Measurements from ENCODE around the gene POFUT2.

The POFUT2 gene

GRCh38 chr21:45255381-45256020 is 32.2 kb downstream of the POFUT2 start:
- Histone ChIP-seq H3K4me2 (peak overlapping the region; percentile 47; the same call in 1 of the 2 replicates), H3K4me1 (ENCODE audit: low read depth, poor library complexity, severe bottlenecking) (no peaks in the 10 kb centered on the region), H3K27ac (no peak overlapping the region), H3K9ac (peak overlapping the region; percentile 21; the same call in 1 of the 2 replicates), H2AFZ (ENCODE audit: low read depth) (peak overlapping the region; percentile 60), H3K4me3 (IDR thresholded peaks at IDR 0.05; ENCODE audit: insufficient read depth, low read depth, low read length) (no peak overlapping the region), H3K79me2 (ENCODE audit: insufficient read depth, low read depth) (no peaks in the 10 kb centered on the region), H4K20me1 (ENCODE audit: insufficient read depth) (no peaks in the 10 kb centered on the region), H3K27me3 (ENCODE audit: insufficient read depth, low read depth) (no peaks in the 10 kb centered on the region; the same call in 1 of the 2 replicates), H3K36me3 (ENCODE audit: insufficient read depth) (no peaks in the 10 kb centered on the region)
- TF ChIP-seq, protein P1, sequence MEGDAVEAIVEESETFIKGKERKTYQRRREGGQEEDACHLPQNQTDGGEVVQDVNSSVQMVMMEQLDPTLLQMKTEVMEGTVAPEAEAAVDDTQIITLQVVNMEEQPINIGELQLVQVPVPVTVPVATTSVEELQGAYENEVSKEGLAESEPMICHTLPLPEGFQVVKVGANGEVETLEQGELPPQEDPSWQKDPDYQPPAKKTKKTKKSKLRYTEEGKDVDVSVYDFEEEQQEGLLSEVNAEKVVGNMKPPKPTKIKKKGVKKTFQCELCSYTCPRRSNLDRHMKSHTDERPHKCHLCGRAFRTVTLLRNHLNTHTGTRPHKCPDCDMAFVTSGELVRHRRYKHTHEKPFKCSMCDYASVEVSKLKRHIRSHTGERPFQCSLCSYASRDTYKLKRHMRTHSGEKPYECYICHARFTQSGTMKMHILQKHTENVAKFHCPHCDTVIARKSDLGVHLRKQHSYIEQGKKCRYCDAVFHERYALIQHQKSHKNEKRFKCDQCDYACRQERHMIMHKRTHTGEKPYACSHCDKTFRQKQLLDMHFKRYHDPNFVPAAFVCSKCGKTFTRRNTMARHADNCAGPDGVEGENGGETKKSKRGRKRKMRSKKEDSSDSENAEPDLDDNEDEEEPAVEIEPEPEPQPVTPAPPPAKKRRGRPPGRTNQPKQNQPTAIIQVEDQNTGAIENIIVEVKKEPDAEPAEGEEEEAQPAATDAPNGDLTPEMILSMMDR (conservative IDR thresholded peaks at IDR 0.05; ENCODE audit: low read depth, low read length): no peak

DNA sequence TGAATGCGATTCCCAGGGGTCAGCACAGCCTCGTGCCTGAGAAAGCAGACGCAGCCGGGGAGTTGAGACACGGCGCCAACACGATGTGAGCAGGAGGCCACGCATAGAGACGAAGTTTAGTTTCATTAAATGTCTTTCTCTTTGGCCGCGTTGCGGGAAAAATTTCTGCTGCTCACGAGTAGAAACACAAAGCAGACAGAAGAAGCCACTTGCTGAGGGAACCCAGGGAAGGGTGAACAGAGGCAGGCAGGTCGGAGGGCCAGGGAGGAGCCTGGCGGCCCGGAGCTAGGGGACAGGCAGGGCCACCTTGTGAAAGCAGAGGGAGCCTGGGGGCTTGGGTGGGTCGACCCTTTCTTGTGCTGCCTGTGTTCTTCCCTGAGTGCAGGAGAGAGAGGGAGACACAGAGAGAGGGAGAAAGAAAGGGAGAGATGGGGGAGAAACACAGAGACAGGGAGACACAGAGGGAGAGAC is 33.2 kb downstream of the POFUT2 start:
- peak overlapping the region; percentile 47; the same call in 1 of the 2 replicates for H3K4me2 ChIP-seq
- H3K79me2 ChIP-seq (ENCODE audit: insufficient read depth, low read depth): no peaks in the 10 kb centered on the region
- H3K27ac ChIP-seq: no peak overlapping the region
- no peak overlapping the region for H3K4me3 ChIP-seq (IDR thresholded peaks at IDR 0.05; ENCODE audit: insufficient read depth, low read depth, low read length)
- peak overlapping the region; percentile 60; the same call in 1 of the 2 replicates for H2AFZ ChIP-seq (ENCODE audit: low read depth)
- H3K9ac ChIP-seq: no peak overlapping the region
- H3K27me3 ChIP-seq (ENCODE audit: insufficient read depth, low read depth): no peaks in the 10 kb centered on the region; the same call in 1 of the 2 replicates
- H3K4me1 ChIP-seq (ENCODE audit: low read depth, poor library complexity, severe bottlenecking): no peaks in the 10 kb centered on the region
- TF ChIP-seq, protein P1 (conservative IDR thresholded peaks at IDR 0.05; ENCODE audit: low read depth, low read length): no peak
- no peaks in the 10 kb centered on the region for H4K20me1 ChIP-seq (ENCODE audit: insufficient read depth)
- no peaks in the 10 kb centered on the region for H3K36me3 ChIP-seq (ENCODE audit: insufficient read depth)

GRCh38 chr21:45253633-45254459 is 33.8 kb downstream of the POFUT2 start:
- Histone ChIP-seq H3K79me2 (ENCODE audit: insufficient read depth, low read depth) (no peaks in the 10 kb centered on the region), H3K27ac (no peak overlapping the region), H2AFZ (ENCODE audit: low read depth) (no peak overlapping the region), H3K27me3 (ENCODE audit: insufficient read depth, low read depth) (no peaks in the 10 kb centered on the region; the same call in 1 of the 2 replicates), H3K4me3 (IDR thresholded peaks at IDR 0.05; ENCODE audit: insufficient read depth, low read depth, low read length) (no peak overlapping the region), H3K4me1 (ENCODE audit: low read depth, poor library complexity, severe bottlenecking) (no peaks in the 10 kb centered on the region), H4K20me1 (ENCODE audit: insufficient read depth) (no peaks in the 10 kb centered on the region), H3K9ac (no peak overlapping the region), H3K4me2 (no peak overlapping the region), H3K36me3 (ENCODE audit: insufficient read depth) (no peaks in the 10 kb centered on the region)
- TF ChIP-seq, protein P1 (conservative IDR thresholded peaks at IDR 0.05; ENCODE audit: low read depth, low read length): no peak

DNA sequence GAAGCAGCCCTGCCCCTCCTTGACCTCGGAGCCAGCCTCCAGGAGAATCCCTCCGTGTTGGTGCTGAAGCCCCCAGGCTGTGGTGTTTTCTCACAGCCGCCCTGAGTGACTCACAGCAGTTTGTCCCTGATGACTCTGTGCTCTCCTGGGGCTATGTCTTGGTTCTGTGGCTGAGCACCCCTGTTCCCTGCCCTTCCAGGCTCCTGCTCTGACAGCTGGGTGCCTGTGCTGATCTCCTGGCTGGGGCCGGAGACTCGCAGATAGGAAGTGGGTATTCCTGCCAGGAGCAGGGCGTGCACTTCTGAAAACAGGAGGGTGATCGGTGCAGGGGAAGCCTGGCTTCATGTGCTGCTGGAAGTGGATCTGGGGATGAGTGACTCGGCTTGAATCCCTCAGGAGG is 34.5 kb downstream of the POFUT2 start:
- H3K27me3 ChIP-seq (ENCODE audit: insufficient read depth, low read depth): no peaks in the 10 kb centered on the region; the same call in 1 of the 2 replicates
- H3K79me2 ChIP-seq (ENCODE audit: insufficient read depth, low read depth): no peaks in the 10 kb centered on the region
- H3K36me3 ChIP-seq (ENCODE audit: insufficient read depth): no peaks in the 10 kb centered on the region
- no peak overlapping the region for H3K4me2 ChIP-seq
- H4K20me1 ChIP-seq (ENCODE audit: insufficient read depth): no peaks in the 10 kb centered on the region
- no peak overlapping the region for H3K9ac ChIP-seq
- H3K27ac ChIP-seq: no peak overlapping the region
- no peaks in the 10 kb centered on the region for H3K4me1 ChIP-seq (ENCODE audit: low read depth, poor library complexity, severe bottlenecking)
- TF ChIP-seq, protein P1 (conservative IDR thresholded peaks at IDR 0.05; ENCODE audit: low read depth, low read length): no peak
- no peak overlapping the region for H3K4me3 ChIP-seq (IDR thresholded peaks at IDR 0.05; ENCODE audit: insufficient read depth, low read depth, low read length)
- H2AFZ ChIP-seq (ENCODE audit: low read depth): no peak overlapping the region
